ENCODE results near the gene CDH4.
"Not testable (repeated sequence)": the region's sequence is repeated elsewhere in the genome, so short reads cannot be mapped to it uniquely, and the experiment has no call there.

Gene CDH4

GRCh38 chr20:61958773-61959700 lies 707.0 kb downstream of the CDH4 start:
- ATAC-seq: no peak

- ATAC-seq: no peak
Observed at GRCh38 chr20:61960836-61961235, 708.8 kb downstream of the CDH4 start.

GRCh38 chr20:61963149-61963548 lies 711.1 kb downstream of the CDH4 start:
- ATAC-seq: no peak

GRCh38 chr20:61963885-61964674 lies 712.0 kb downstream of the CDH4 start:
- no peak for ATAC-seq

GRCh38 chr20:61964675-61965605 lies 712.9 kb downstream of the CDH4 start:
- ATAC-seq: no peak

GRCh38 chr20:61965606-61966491 lies 713.8 kb downstream of the CDH4 start:
- ATAC-seq: no peak

- ATAC-seq: no peak
Observed at GRCh38 chr20:61966492-61967244, 714.6 kb downstream of the CDH4 start.

- ATAC-seq: no peak
Observed at GRCh38 chr20:61967300-61967699, 715.2 kb downstream of the CDH4 start.

- ATAC-seq: no peak
Observed at GRCh38 chr20:61968036-61968810, 716.2 kb downstream of the CDH4 start.

- no peak for ATAC-seq
Observed at GRCh38 chr20:61968932-61969331, 716.9 kb downstream of the CDH4 start.

GRCh38 chr20:61969806-61970205 lies 717.7 kb downstream of the CDH4 start:
- ATAC-seq: no peak

- no peak for ATAC-seq
Observed at GRCh38 chr20:61970357-61970756, 718.3 kb downstream of the CDH4 start.

- not testable (repeated sequence) for ATAC-seq
Observed at GRCh38 chr20:61971595-61971994, 719.5 kb downstream of the CDH4 start.

GRCh38 chr20:61972636-61973508 lies 720.8 kb downstream of the CDH4 start:
- ATAC-seq: no peak

- no peak for ATAC-seq
Observed at GRCh38 chr20:61973515-61974356, 721.7 kb downstream of the CDH4 start.

- no peak for ATAC-seq
Observed at GRCh38 chr20:61974357-61974665, 722.2 kb downstream of the CDH4 start.

- ATAC-seq: no peak
Observed at GRCh38 chr20:61975407-61976129, 723.5 kb downstream of the CDH4 start.
